GM11168 (cell line): Measurements from ENCODE around the gene ETNPPL.

Experiments
- in situ Hi-C: fragments of 300-500 bp; cut with MboI; formaldehyde crosslinking; loops from one replicate; pipeline ENCODE4 v1.12.0; 2022; ENCODE audit warnings: low sequenced_read_pairs; ENCODE audit not compliant: unreplicated experiment

Gene ETNPPL

DNA sequence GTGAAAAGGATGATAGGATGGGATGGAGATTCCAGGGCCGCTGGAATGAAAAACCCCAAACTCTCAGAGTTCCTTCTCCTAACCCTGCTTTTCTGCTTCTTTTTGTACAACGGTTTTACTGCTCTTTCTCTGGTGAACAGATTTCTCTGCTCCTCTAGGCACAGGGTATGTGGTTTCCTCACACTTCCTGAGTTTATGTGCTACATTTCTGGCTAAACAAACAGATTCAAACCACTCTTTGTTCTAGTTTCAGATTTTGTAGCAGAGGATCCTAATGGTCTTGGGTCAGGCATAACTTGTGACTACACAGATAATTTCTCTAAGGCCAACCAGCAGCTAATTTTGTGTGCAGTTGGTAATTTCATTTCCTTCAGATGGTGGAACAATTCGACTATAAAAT is 59.9 kb downstream of the ETNPPL start:
- in situ Hi-C loops = no loop called here

DNA sequence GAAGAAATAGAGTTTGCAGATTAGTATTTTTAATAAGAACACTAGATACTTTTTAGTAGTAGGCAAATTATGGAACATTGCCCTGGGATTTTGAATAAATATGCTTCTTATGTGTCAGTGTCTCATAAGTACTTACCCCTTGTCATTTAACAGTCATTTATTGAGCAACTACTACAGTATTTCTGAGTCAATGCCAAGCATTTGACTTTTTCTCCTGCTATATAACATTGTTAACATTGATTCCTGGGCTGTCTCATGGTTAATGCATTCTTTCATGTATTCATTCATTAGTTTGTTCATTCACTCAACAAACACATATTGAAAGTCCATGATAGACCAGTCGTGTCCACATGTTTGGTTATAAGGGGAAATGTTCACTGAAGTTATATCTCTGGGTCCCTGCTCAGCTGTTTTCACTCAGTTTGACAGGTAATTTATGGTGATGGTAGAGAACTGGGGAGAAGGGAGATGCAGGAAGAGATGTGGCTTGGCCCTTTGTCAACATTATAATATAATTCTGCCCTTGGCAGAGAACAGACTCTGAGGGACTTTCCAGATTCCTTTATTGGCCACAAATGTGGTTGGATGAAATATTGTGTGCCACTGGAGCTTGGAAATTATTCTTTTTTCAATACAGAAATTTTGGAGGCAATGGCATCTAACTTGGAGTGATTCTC is 62.6 kb downstream of the ETNPPL start:
- in situ Hi-C loops = no loop called here

DNA sequence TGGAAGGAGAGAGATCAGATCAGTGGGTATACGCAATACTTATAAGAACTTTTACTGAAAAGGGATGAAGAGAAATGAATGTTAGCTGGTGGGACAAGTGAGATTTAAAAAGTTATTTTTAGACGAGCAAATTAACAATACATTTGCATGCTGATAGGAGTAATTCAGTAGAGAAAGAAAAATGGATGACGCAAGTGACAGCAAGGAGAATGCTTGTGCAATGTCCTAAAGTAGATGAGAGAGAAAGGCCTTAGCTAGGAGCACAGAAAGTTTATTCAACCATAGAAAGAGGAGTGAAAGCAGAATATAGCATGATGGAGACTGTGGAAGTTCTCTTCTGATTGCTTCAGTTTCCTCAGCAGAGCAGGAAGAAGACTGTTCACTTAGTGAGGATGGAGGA is 66.7 kb downstream of the ETNPPL start:
- in situ Hi-C loops = no loop called here

- in situ Hi-C loops = no loop called here
Measured at GRCh38 chr4:108695062-108695461, 67.8 kb downstream of the ETNPPL start.

- in situ Hi-C loops = no loop called here
Measured at GRCh38 chr4:108694423-108694822, 68.4 kb downstream of the ETNPPL start.

GRCh38 chr4:108693819-108694218 is 69.0 kb downstream of the ETNPPL start:
- in situ Hi-C loops = no loop called here

DNA sequence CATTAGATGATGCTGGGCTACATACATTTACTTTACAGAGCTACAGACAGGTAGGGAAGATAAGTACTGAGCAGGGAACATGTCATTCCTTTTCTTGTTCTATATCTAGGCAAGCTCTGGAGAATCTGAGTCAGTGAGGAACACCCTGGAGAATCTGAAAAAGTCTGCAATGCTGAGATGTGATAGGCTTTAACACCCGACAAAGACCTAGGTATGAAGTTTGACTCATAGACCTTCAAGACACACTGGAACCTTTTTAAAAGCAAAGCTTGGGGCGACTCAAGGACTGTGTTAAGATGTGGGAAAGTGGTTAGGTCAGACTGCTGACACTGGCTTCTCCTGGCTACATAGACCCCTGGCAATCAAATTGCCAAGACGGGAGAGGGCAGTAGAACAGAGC is 69.6 kb downstream of the ETNPPL start:
- in situ Hi-C loops = no loop called here
